Thyroid gland (tissue), 4 donors: ENCODE measurements around the gene KANSL2. TPM values are rescaled to one million over a fixed set of nuclear protein-coding genes. Genes with fewer than 3 reads are reported as not detected.
"Not testable (repeated sequence)": the region's sequence is repeated elsewhere in the genome, so short reads cannot be mapped to it uniquely, and the experiment has no call there.

Source experiments
- DNase-seq, 2 donors: peaks; one replicate each; pipeline ENCODE4 v3.0.0-alpha.2; 2019
- H3K27ac ChIP-seq, 3 donors: fragments of 200-600 bp; sonication (generic); 1 replicate in 2 of 3; 2 replicates in 1 of 3; pipeline ENCODE4 v1.5.1; 2016 to 2019; ENCODE audit warnings: mild to moderate bottlenecking in 1 of 3, moderate library complexity in 1 of 3
- H3K27me3 ChIP-seq: fragments of 200-600 bp; sonication (generic); one replicate; pipeline ENCODE4 v1.5.1; 2019
- H3K36me3 ChIP-seq, 2 donors: fragments of 200-600 bp; sonication (generic); one replicate each; pipeline ENCODE4 v1.5.1; 2016 to 2019
- H3K4me1 ChIP-seq, 2 donors: fragments of 200-600 bp; sonication (generic); one replicate each; pipeline ENCODE4 v1.5.1; 2017 to 2019
- H3K4me3 ChIP-seq, 3 donors: fragments of 200-600 bp; sonication (generic); replicated peaks in 1 of 3; 1 replicate in 2 of 3; 2 replicates in 1 of 3; pipeline ENCODE4 v1.5.1; 2016; ENCODE audit warnings: mild to moderate bottlenecking in 1 of 3
- H3K9me3 ChIP-seq: fragments of 200-600 bp; sonication (generic); one replicate; pipeline ENCODE4 v1.5.1; 2017
- CTCF ChIP-seq, 6 experiments: fragments of 200-600 bp in 3 of 6; fragments of 450-650 bp in 3 of 6; sonication (generic) in 3 of 6; IDR thresholded peaks; one replicate each; pipeline ENCODE4 v1.5.1; 2016 to 2019; ENCODE audit warnings: antibody characterized with exemption in 6 of 6, mild to moderate bottlenecking in 2 of 6, inconsistent platforms in 1 of 6, moderate library complexity in 1 of 6
- POLR2A ChIP-seq, 2 donors: fragments of 450-650 bp; IDR thresholded peaks; one replicate each; pipeline ENCODE4 v1.6.1; 2017; ENCODE audit warnings: antibody characterized with exemption in 2 of 2, mild to moderate bottlenecking in 2 of 2, moderate library complexity in 1 of 2
- WGBS, 2 donors: methylation state at CpG; one replicate each; pipeline ENCODE4 v1.1.5; 2017; 5-methylcytosine and 5-hydroxymethylcytosine counted together
- intact Hi-C: fragments of 100-400 bp; cut with DNase I; formaldehyde crosslinking; loops from one replicate; pipeline ENCODE4 v1.15.1; 2023
- total RNA-seq, 4 donors: library from RNA; depleted of rRNA; stranded (reverse); fragments of >200 nt; gene quantifications; one replicate each; pipeline ENCODE4 v1.2.3, GENCODE V29; 2016

The KANSL2 gene
- total RNA-seq, 4 donors from 2014 or later = 31.8 to 64.7 (median 45.4) TPM

GRCh38 chr12:48630346-48630745 is 51.7 kb downstream of the KANSL2 start:
- Histone ChIP-seq H3K27me3 (no peaks in the 10 kb centered on the region), H3K36me3 (no peaks in the 10 kb centered on the region), H3K9me3 (no peaks in the 10 kb centered on the region), H3K27ac (no peak overlapping the region), H3K4me3 (no peak overlapping the region), H3K4me1 (no peaks in the 10 kb centered on the region)
- intact Hi-C loops = no loop called here
- no peak for DNase-seq
- TF ChIP-seq POLR2A (IDR thresholded peaks at IDR 0.05) = no peak
- TF ChIP-seq CTCF (IDR thresholded peaks at IDR 0.05) = no peak

- Histone ChIP-seq H3K27ac (no peak overlapping the region), H3K4me3 (no peak overlapping the region), H3K4me1 (no peaks in the 10 kb centered on the region), H3K9me3 (no peaks in the 10 kb centered on the region), H3K27me3 (no peaks in the 10 kb centered on the region), H3K36me3 (no peaks in the 10 kb centered on the region)
- no peak for TF ChIP-seq POLR2A (IDR thresholded peaks at IDR 0.05)
- no peak for TF ChIP-seq CTCF (IDR thresholded peaks at IDR 0.05)
- DNase-seq = no peak
- intact Hi-C loops = no loop called here
- WGBS, 2 donors = 91 to 92% methylated on average over 3 of the region's 3 CpGs
Observed at GRCh38 chr12:48629541-48629940, 52.5 kb downstream of the KANSL2 start.

GRCh38 chr12:48627556-48627955 is 54.5 kb downstream of the KANSL2 start:
- Histone ChIP-seq H3K4me3 (no peak overlapping the region), H3K27me3 (no peaks in the 10 kb centered on the region), H3K36me3 (no peaks in the 10 kb centered on the region), H3K9me3 (no peaks in the 10 kb centered on the region), H3K27ac (no peak overlapping the region), H3K4me1 (no peaks in the 10 kb centered on the region)
- TF ChIP-seq CTCF (IDR thresholded peaks at IDR 0.05) = no peak
- TF ChIP-seq POLR2A (IDR thresholded peaks at IDR 0.05) = no peak
- intact Hi-C loops = no loop called here
- DNase-seq = no peak
- 78 to 83% methylated on average over 4 of the region's 4 CpGs for WGBS, 2 donors

- H3K4me3 ChIP-seq, H3K36me3 ChIP-seq, intact Hi-C loops, H3K9me3 ChIP-seq, H3K27ac ChIP-seq, DNase-seq, H3K27me3 ChIP-seq, H3K4me1 ChIP-seq: not testable (repeated sequence)
- 94 to 96% methylated on average over 7 of the region's 7 CpGs for WGBS, 2 donors
Observed at GRCh38 chr12:48622997-48623396, 59.0 kb downstream of the KANSL2 start.

- Histone ChIP-seq H3K4me3 (no peak overlapping the region), H3K4me1 (no peaks in the 10 kb centered on the region), H3K36me3 (no peaks in the 10 kb centered on the region), H3K9me3 (no peaks in the 10 kb centered on the region), H3K27ac (no peak overlapping the region), H3K27me3 (no peaks in the 10 kb centered on the region)
- DNase-seq = peak; percentile 68 to 69
- intact Hi-C loops = no loop called here
- TF ChIP-seq CTCF (IDR thresholded peaks at IDR 0.05) = peak; percentile 76 to 96 (median 92)
- TF ChIP-seq POLR2A (IDR thresholded peaks at IDR 0.05) = no peak
- WGBS, 2 donors = 22 to 27% methylated on average over 7 of the region's 7 CpGs
Observed at GRCh38 chr12:48618541-48618940, 63.5 kb downstream of the KANSL2 start.

- 87 to 90% methylated on average over 4 of the region's 4 CpGs for WGBS, 2 donors
- no peak for DNase-seq
- Histone ChIP-seq H3K27me3 (no peaks in the 10 kb centered on the region), H3K4me1 (no peaks in the 10 kb centered on the region), H3K9me3 (no peaks in the 10 kb centered on the region), H3K4me3 (no peak overlapping the region), H3K36me3 (no peaks in the 10 kb centered on the region), H3K27ac (no peak overlapping the region)
- intact Hi-C loops = no loop called here
- no peak for TF ChIP-seq CTCF (IDR thresholded peaks at IDR 0.05)
- no peak for TF ChIP-seq POLR2A (IDR thresholded peaks at IDR 0.05)
Observed at GRCh38 chr12:48615681-48616080, 66.4 kb downstream of the KANSL2 start.
